A549 (cell line): ENCODE measurements around the gene MAP3K7CL. TPM values are rescaled to one million over a fixed set of nuclear protein-coding genes. Genes with fewer than 3 reads are reported as not detected.
"Not testable (repeated sequence)": the region's sequence is repeated elsewhere in the genome, so short reads cannot be mapped to it uniquely, and the experiment has no call there.

ENCODE experiments used
- ATAC-seq, 2 experiments: fragments of 200-7000 bp in 1 of 2; fragments of >200 bp in 1 of 2; cut with Nextera tagmentation in 1 of 2; cut with Tn5 transposase in 1 of 2; 3 replicates each; pipeline versions ENCODE4 v1.8.0 to v1.9.1; 2018 to 2020; ENCODE audit warnings: mild to moderate bottlenecking in 1 of 2, moderate library complexity in 1 of 2
- CTCF ChIA-PET: fragments of 300-600 bp; sonication (Branson Sonifier 250); formaldehyde crosslinking; extraction: SDS; loops from one replicate; lab custom pipeline; 2021; ENCODE audit warnings: antibody characterized with exemption, inconsistent platforms; lab: Yijun Ruan, JAX
- POLR2A ChIA-PET: fragments of 350-600 bp; formaldehyde crosslinking; extraction: SDS; loops from one replicate; lab custom pipeline; 2021; ENCODE audit warnings: antibody characterized with exemption, inconsistent platforms; lab: Yijun Ruan, JAX
- DNase-seq, 2 experiments: peaks; one replicate each; pipeline versions ENCODE4 v3.0.0 to v3.0.0-alpha.2; 2011 to 2016; ENCODE audit warnings: low read depth in 1 of 2, low spot score in 1 of 2
- FAIRE-seq: peaks from 2 replicates; lab custom pipeline; 2011; peaks lifted over from hg19 to GRCh38; lab: Jason Lieb, UNC
- H3K27ac ChIP-seq, 2 experiments: fragments of >200 bp; sonication (Bioruptor Twin); formaldehyde crosslinking; 3 replicates each; pipeline ENCODE4 v1.5.1; 2016 to 2017
- H3K4me1 ChIP-seq: fragments of >200 bp; sonication (Bioruptor Twin); formaldehyde crosslinking; 3 replicates; pipeline ENCODE4 v1.6.1; 2016
- H3K4me2 ChIP-seq: fragments of >200 bp; sonication (Bioruptor Twin); formaldehyde crosslinking; 3 replicates; pipeline ENCODE4 v1.6.1; 2016
- H3K4me3 ChIP-seq: fragments of >200 bp; sonication (Bioruptor Twin); formaldehyde crosslinking; 3 replicates; pipeline ENCODE4 v1.5.1; 2016
- H3K9me3 ChIP-seq: fragments of >200 bp; sonication (Bioruptor Twin); formaldehyde crosslinking; 3 replicates; pipeline ENCODE4 v1.6.1; 2016
- BHLHE40 ChIP-seq: IDR thresholded peaks from 2 replicates; pipeline ENCODE4 v1.6.1; 2012; ENCODE audit warnings: low read depth, low read length, inconsistent platforms
- CBX2 ChIP-seq: fragments of 200-600 bp; sonication (generic); IDR thresholded peaks from 2 replicates; pipeline ENCODE4 v1.6.1; 2016; ENCODE audit warnings: low read depth, mild to moderate bottlenecking, borderline replicate concordance
- CBX8 ChIP-seq: fragments of 200-600 bp; sonication (generic); IDR thresholded peaks from 2 replicates; pipeline ENCODE4 v1.6.1; 2016
- CHD4 ChIP-seq: fragments of 200-600 bp; sonication (generic); IDR thresholded peaks from 2 replicates; pipeline ENCODE4 v1.6.1; 2016; ENCODE audit warnings: antibody characterized with exemption, mild to moderate bottlenecking, borderline replicate concordance
- CTCF ChIP-seq: fragments of >200 bp; sonication (Bioruptor Twin); formaldehyde crosslinking; IDR thresholded peaks from 3 replicates; pipeline ENCODE4 v1.5.1; 2016
- EHMT2 ChIP-seq: fragments of 200-600 bp; sonication (generic); IDR thresholded peaks from 2 replicates; pipeline ENCODE4 v1.6.1; 2016; ENCODE audit warnings: antibody characterized with exemption, low read depth, mild to moderate bottlenecking, moderate library complexity
- ESRRA ChIP-seq: fragments of 150-350 bp; IDR thresholded peaks from 2 replicates; pipeline ENCODE4 v1.6.1; 2014; ENCODE audit warnings: mild to moderate bottlenecking, low read length, borderline replicate concordance
- FOSB ChIP-seq: fragments of 250-450 bp; sonication (Bioruptor Pico); IDR thresholded peaks from 2 replicates; pipeline ENCODE4 v1.5.0; 2020; ENCODE audit warnings: mild to moderate bottlenecking, moderate library complexity
- HES2 ChIP-seq: fragments of >200 bp; sonication (Bioruptor Twin); formaldehyde crosslinking; IDR thresholded peaks from 2 replicates; pipeline ENCODE4 v1.6.1; 2016
- HEYL ChIP-seq: fragments of 250-450 bp; sonication (Bioruptor Pico); IDR thresholded peaks from 2 replicates; pipeline ENCODE4 v1.8.0; 2021; ENCODE audit warnings: mild to moderate bottlenecking, moderate library complexity
- HMGXB4 ChIP-seq: fragments of 250-450 bp; sonication (Bioruptor Pico); IDR thresholded peaks from 2 replicates; pipeline ENCODE4 v1.5.0; 2021; ENCODE audit warnings: mild to moderate bottlenecking, moderate library complexity, borderline replicate concordance
- MAX ChIP-seq: IDR thresholded peaks from 2 replicates; pipeline ENCODE4 v1.6.1; 2012
- POLR2AphosphoS2 ChIP-seq: conservative IDR thresholded peaks from 2 replicates; pipeline ENCODE4 v1.6.1; 2012; ENCODE audit warnings: low read length, improper control_type of control experiment, inconsistent platforms
- RAD21 ChIP-seq, 2 experiments: fragments of >200 bp in 1 of 2; sonication (Bioruptor Twin) in 1 of 2; formaldehyde crosslinking in 1 of 2; IDR thresholded peaks in 1 of 2; conservative IDR thresholded peaks in 1 of 2; 2 replicates in 1 of 2; 3 replicates in 1 of 2; pipeline ENCODE4 v1.6.1; 2012 to 2018; ENCODE audit warnings: inconsistent platforms in 1 of 2
- RFX5 ChIP-seq: fragments of 450-650 bp; IDR thresholded peaks from 2 replicates; pipeline ENCODE4 v1.7.1; 2014; ENCODE audit warnings: antibody characterized with exemption, mild to moderate bottlenecking, moderate library complexity
- RNF2 ChIP-seq: fragments of 200-600 bp; sonication (generic); IDR thresholded peaks from 2 replicates; pipeline ENCODE4 v1.6.1; 2016; ENCODE audit warnings: low read depth, mild to moderate bottlenecking, antibody characterized with exemption, moderate library complexity, borderline replicate concordance
- SMC3 ChIP-seq: fragments of >200 bp; sonication (Bioruptor Twin); formaldehyde crosslinking; IDR thresholded peaks from 3 replicates; pipeline ENCODE4 v1.6.1; 2018; ENCODE audit warnings: inconsistent platforms
- TP53 ChIP-seq: fragments of 250-450 bp; sonication (Bioruptor Pico); IDR thresholded peaks from 2 replicates; pipeline ENCODE4 v1.5.0; 2021; ENCODE audit warnings: mild to moderate bottlenecking, moderate library complexity
- ZSCAN20 ChIP-seq: fragments of 250-450 bp; sonication (Bioruptor Pico); IDR thresholded peaks from 2 replicates; pipeline ENCODE4 v1.8.0; 2022; ENCODE audit warnings: mild to moderate bottlenecking, moderate library complexity
- whole genome bisulfite sequencing: methylation state at CpG from one replicate; pipeline ENCODE4 v1.1.6; 2017; ENCODE audit errors: missing lambda C conversion rate; 5-methylcytosine and 5-hydroxymethylcytosine counted together
- polyA plus RNA-seq, 4 experiments: library from polyadenylated mRNA; depleted of rRNA in 3 of 4; stranded (reverse); fragments of >200 nt; fragmentation: RNase III in 1 of 4; extraction: RNeasy Plus Mini Kit Qiagen cat#74134 plus additional on column Dnase treatment in 1 of 4; gene quantifications; 2 replicates in 3 of 4; 3 replicates in 1 of 4; pipeline ENCODE4 v1.2.3, GENCODE V29; 2011 to 2017

Gene MAP3K7CL
- polyA plus RNA-seq, 2 of the 4 experiments (the other 2 are of a cell fraction) = 2.9 to 5.7 TPM

- no peak overlapping the region for H3K4me3 ChIP-seq
- no peak for ATAC-seq
- 64% methylated on average over 9 of the region's 9 CpGs for WGBS
- no peak for FAIRE-seq
- POLR2A ChIA-PET = interaction anchor here (0.6 to 1.0 kb wide), 2 partner anchors 136 to 161 kb away, joined by 3 to 4 read pairs; no protein-coding TSS in a partner anchor
- no peaks in the 10 kb centered on the region for H3K9me3 ChIP-seq
- no peak overlapping the region for H3K4me2 ChIP-seq
- peaks cover 4% of the 10 kb centered on the region; the same call in 2 of the 3 replicates for H3K4me1 ChIP-seq
- CTCF ChIA-PET = interaction anchor here (0.6 to 4.1 kb wide), 36 partner anchors 8 to 686 kb away, joined by 3 to 59 read pairs (median 4); partner anchors contain the start of gene BACH1
- TF ChIP-seq MAX = no peak
- TF ChIP-seq ZSCAN20 (CRISPR knock-in tag) = no peak
- no peak for TF ChIP-seq EHMT2
- no peak for TF ChIP-seq CBX8
- TF ChIP-seq CHD4 = no peak
- no peak overlapping the region for H3K27ac ChIP-seq
- no peak for DNase-seq
These were observed 33.1 kb downstream of the MAP3K7CL start for GRCh38 chr21:29163341-29164115.

GRCh38 chr21:29164323-29164942 lies 34.0 kb downstream of the MAP3K7CL start:
- peak; percentile 75 for TF ChIP-seq CTCF
- no peak for TF ChIP-seq RFX5
- no peak for TF ChIP-seq MAX
- TF ChIP-seq SMC3 = peak; percentile 92
- peak; percentile 90 for TF ChIP-seq RAD21 (conservative IDR thresholded peaks at IDR 0.05 in 1 of 2, IDR thresholded peaks at IDR 0.05 in 1 of 2)
- ChIA-PET POLR2A (interaction anchor here (0.5 to 1.0 kb wide), 2 partner anchors 135 to 185 kb away, joined by 3 to 4 read pairs; no protein-coding TSS in a partner anchor), CTCF (interaction anchor here (0.6 to 4.1 kb wide), 45 partner anchors 9 to 685 kb away, joined by 3 to 59 read pairs (median 4); partner anchors contain the start of gene BACH1)
- ATAC-seq (peak; percentile 85 to 87), FAIRE-seq (no peak), DNase-seq (peak; percentile 15 to 78)
- Histone ChIP-seq H3K4me1 (peaks cover 12% of the 10 kb centered on the region), H3K9me3 (no peaks in the 10 kb centered on the region), H3K4me3 (no peak overlapping the region), H3K27ac (no peak overlapping the region), H3K4me2 (peak overlapping the region; percentile 24; the same call in 1 of the 3 replicates)
- 9% methylated on average over 8 of the region's 8 CpGs for WGBS

GRCh38 chr21:29166323-29166722 lies 35.9 kb downstream of the MAP3K7CL start:
- no peak for DNase-seq
- Histone ChIP-seq H3K4me1 (peaks cover 12% of the 10 kb centered on the region), H3K27ac (no peak overlapping the region), H3K4me3 (no peak overlapping the region), H3K4me2 (no peak overlapping the region), H3K9me3 (no peaks in the 10 kb centered on the region)
- POLR2A ChIA-PET = no interaction called here
- 97% methylated on average over 3 of the region's 3 CpGs for WGBS
- no peak for FAIRE-seq
- CTCF ChIA-PET = no interaction called here
- ATAC-seq = no peak
- TF ChIP-seq HEYL = no peak
- TF ChIP-seq HES2 = no peak
- TF ChIP-seq BHLHE40 = no peak
- no peak for TF ChIP-seq POLR2AphosphoS2

- no peak for FAIRE-seq
- WGBS = 57% methylated on average over 1 of the region's 1 CpG
These were observed 36.4 kb downstream of the MAP3K7CL start for GRCh38 chr21:29166853-29167252.

GRCh38 chr21:29167481-29167880 lies 37.0 kb downstream of the MAP3K7CL start:
- H3K4me2 ChIP-seq, H3K27ac ChIP-seq, FAIRE-seq, H3K4me3 ChIP-seq, POLR2A ChIA-PET, H3K9me3 ChIP-seq, DNase-seq, ATAC-seq: not testable (repeated sequence)
- CTCF ChIA-PET = interaction anchor here (1.2 kb wide), 1 partner anchor 181 kb away, joined by 3 read pairs; no protein-coding TSS in a partner anchor
- 87% methylated on average over 8 of the region's 8 CpGs for WGBS
- H3K4me1 ChIP-seq = peaks cover 12% of the 10 kb centered on the region

More at GRCh38 chr21:29166853-29167252, 36.4 kb downstream of the MAP3K7CL start:
- ATAC-seq (no peak), DNase-seq (no peak)
- H3K27ac ChIP-seq = no peak overlapping the region
- H3K4me2 ChIP-seq = no peak overlapping the region
- ChIA-PET POLR2A (no interaction called here), CTCF (no interaction called here)
- no peaks in the 10 kb centered on the region for H3K9me3 ChIP-seq
- TF ChIP-seq RAD21 (conservative IDR thresholded peaks at IDR 0.05 in 1 of 2, IDR thresholded peaks at IDR 0.05 in 1 of 2) (no peak), FOSB (CRISPR knock-in tag) (no peak), HEYL (no peak), ESRRA (no peak), RNF2 (no peak), HMGXB4 (CRISPR knock-in tag) (no peak), CBX8 (no peak), TP53 (CRISPR knock-in tag) (no peak), CBX2 (no peak)
- H3K4me1 ChIP-seq = peaks cover 12% of the 10 kb centered on the region
- no peak overlapping the region for H3K4me3 ChIP-seq
